Stimulated activated CD8-positive, alpha-beta memory T cell treated with anti-CD3 and anti-CD28 coated beads, Interleukin-2, amount 100 ng/mL, for 1 hour (primary cell): ENCODE measurements around the gene MAD1L1.
"Not testable (repeated sequence)": the region's sequence is repeated elsewhere in the genome, so short reads cannot be mapped to it uniquely, and the experiment has no call there.

Experiments used
- DNase-seq, 2 donors: peaks; one replicate each; pipeline ENCODE4 v3.0.0-alpha.2; 2020; ENCODE audit warnings: low read depth in 2 of 2

MAD1L1 gene

GRCh38 chr7:2003931-2004812 is 228.6 kb downstream of the MAD1L1 start:
- no peak for DNase-seq

- no peak for DNase-seq
These were observed 229.3 kb downstream of the MAD1L1 start for GRCh38 chr7:2003451-2003930.

- no peak for DNase-seq
These were observed 229.9 kb downstream of the MAD1L1 start for GRCh38 chr7:2002561-2003450.

GRCh38 chr7:2001601-2002442 is 230.9 kb downstream of the MAD1L1 start:
- no peak for DNase-seq

GRCh38 chr7:2000746-2001321 is 231.9 kb downstream of the MAD1L1 start:
- no peak for DNase-seq

- no peak for DNase-seq
These were observed 232.5 kb downstream of the MAD1L1 start for GRCh38 chr7:2000153-2000687.

GRCh38 chr7:1999278-1999984 is 233.3 kb downstream of the MAD1L1 start:
- DNase-seq, result no peak

GRCh38 chr7:1998146-1998545 is 234.6 kb downstream of the MAD1L1 start:
- DNase-seq, result no peak

- no peak for DNase-seq
These were observed 235.1 kb downstream of the MAD1L1 start for GRCh38 chr7:1997537-1998076.

- no peak for DNase-seq
These were observed 235.9 kb downstream of the MAD1L1 start for GRCh38 chr7:1996816-1997215.

- DNase-seq, result not testable (repeated sequence)
These were observed 236.8 kb downstream of the MAD1L1 start for GRCh38 chr7:1995911-1996420.

GRCh38 chr7:1995426-1995825 is 237.3 kb downstream of the MAD1L1 start:
- DNase-seq, result no peak

GRCh38 chr7:1994931-1995330 is 237.8 kb downstream of the MAD1L1 start:
- no peak for DNase-seq

GRCh38 chr7:1993776-1994740 is 238.7 kb downstream of the MAD1L1 start:
- DNase-seq, result no peak

GRCh38 chr7:1993031-1993695 is 239.6 kb downstream of the MAD1L1 start:
- no peak for DNase-seq

- no peak for DNase-seq
These were observed 240.2 kb downstream of the MAD1L1 start for GRCh38 chr7:1992554-1992953.

GRCh38 chr7:1990001-1990670 is 242.6 kb downstream of the MAD1L1 start:
- DNase-seq, result no peak
